Heart right ventricle (tissue), 16 donors: Measurements from ENCODE around the gene SMYD5. TPM values are rescaled to one million over a fixed set of nuclear protein-coding genes. Genes with fewer than 3 reads are reported as not detected.

Experiments
- ATAC-seq, 8 donors: fragments of 200-7000 bp; cut with Tn5 transposase; one replicate each; pipeline ENCODE4 v1.9.1; 2020; ENCODE audit warnings: mild to moderate bottlenecking in 8 of 8, moderate library complexity in 8 of 8, moderate number of reproducible peaks in 1 of 8
- DNase-seq, 2 donors: peaks; one replicate each; pipeline ENCODE4 v3.0.0-alpha.2; 2020
- H3K27ac ChIP-seq, 10 donors: fragments of 200-600 bp; sonication (generic) in 2 of 10; one replicate each; pipeline versions ENCODE4 v1.5.0 to v1.8.0; 2020 to 2022; ENCODE audit warnings: mild to moderate bottlenecking in 3 of 10
- H3K27me3 ChIP-seq, 7 donors: fragments of 200-600 bp; one replicate each; pipeline ENCODE4 v1.8.0; 2021 to 2022; ENCODE audit warnings: mild to moderate bottlenecking in 2 of 7
- H3K36me3 ChIP-seq, 9 donors: fragments of 200-600 bp; sonication (generic) in 1 of 9; one replicate each; pipeline versions ENCODE4 v1.5.0 to v1.8.0; 2020 to 2022; ENCODE audit warnings: mild to moderate bottlenecking in 2 of 9
- H3K4me1 ChIP-seq, 9 donors: fragments of 200-600 bp; sonication (generic) in 1 of 9; one replicate each; pipeline versions ENCODE4 v1.5.0 to v1.8.0; 2020 to 2022; ENCODE audit warnings: mild to moderate bottlenecking in 4 of 9
- H3K4me3 ChIP-seq, 10 donors: fragments of 200-600 bp; sonication (generic) in 2 of 10; one replicate each; pipeline versions ENCODE4 v1.5.0 to v1.8.0; 2020 to 2022; ENCODE audit warnings: mild to moderate bottlenecking in 7 of 10, moderate library complexity in 2 of 10
- H3K9me3 ChIP-seq, 11 donors: fragments of 200-600 bp in 10 of 11; sonication (generic) in 2 of 11; one replicate each; pipeline versions ENCODE4 v1.5.0 to v1.8.0; 2013 to 2022; ENCODE audit warnings: mild to moderate bottlenecking in 2 of 11, control low read depth in 1 of 11, moderate library complexity in 1 of 11
- WGBS, 2 donors: extraction: QIAGEN DNeasy Blood & Tissue Kit; methylation state at CpG; one replicate each; pipeline ENCODE4 v1.1.7; 2013; ENCODE audit warnings: inconsistent platforms in 1 of 2; 5-methylcytosine and 5-hydroxymethylcytosine counted together
- intact Hi-C, 10 donors: fragments of 100-400 bp; cut with DNase I; formaldehyde crosslinking; loops; one replicate each; pipeline versions ENCODE4 v1.11.1 to v1.14.2; 2022
- polyA plus RNA-seq, 2 donors: library from polyadenylated mRNA; stranded (reverse); fragments of 200-250 nt; gene quantifications; one replicate each; pipeline ENCODE4 v1.2.3, GENCODE V29; 2013
- total RNA-seq, 10 donors: library from RNA; stranded (reverse); fragmentation: NEBNext Ultra II Directional in 3 of 10; extraction: Animal tissue kit (Norgen Biotek cat#: 25700) in 3 of 10; gene quantifications; one replicate each; pipeline versions ENCODE4 v1.2.1 to v1.2.4, GENCODE V29; 2021 to 2023
- TF ChIP-seq, protein P1 (sequence below), 9 donors: fragments of 200-600 bp; sonication (generic) in 2 of 9; IDR thresholded peaks; one replicate each; pipeline versions ENCODE4 v1.5.0 to v1.8.0; 2021 to 2022; ENCODE audit warnings: antibody characterized with exemption in 9 of 9, mild to moderate bottlenecking in 5 of 9, moderate library complexity in 1 of 9
- donor health status: Arrhythmogenic right ventricular cardiomyopathy.
- donor health status: ischemic (EF 13 %, LVEDD 7.1; RV severe dilation, severe dysfunction).
- donor health status: healthy with polysubstance abuse.
- donor health status: DM: no; HTN: yes; CAD: no.
- donor health status: DM: no; HTN: no; CAD: no.
- donor health status: ischemic (EF 25% LVEDD 6.9; RV normal size, moderate dysfunction).
- donor health status: ischemic (EF 25% LVEDD 5.7; RV mildly dilated, moderate dysfunction).
- donor health status: healthy.
- donor health status: DM: yes; HTN: yes; CAD: no.
- donor health status: Ischemic cardiomyopathy.
- donor health status: ischemic (EF 35%, LVEDD 5.7; RV mildly dilated, moderate dysfunction).
- donor health status: nonischemic (EF 11% LVEDD 7.7; RV severe dilation, severe dysfunction).
- donor health status: DM: yes; HTN: yes; CAD: no.
- donor health status: PGD.
- donor health status: ischemic (EF 29% LVEDD 5.4; RV normal size, mild dysfunction).
- donor health status: nonischemic (EF 23%, LVEDD 6.1; RV moderate dilation, normal function).

SMYD5 gene
- total and polyA plus RNA-seq, 12 donors = 13.3 to 22.7 (median 17.5) TPM

DNA sequence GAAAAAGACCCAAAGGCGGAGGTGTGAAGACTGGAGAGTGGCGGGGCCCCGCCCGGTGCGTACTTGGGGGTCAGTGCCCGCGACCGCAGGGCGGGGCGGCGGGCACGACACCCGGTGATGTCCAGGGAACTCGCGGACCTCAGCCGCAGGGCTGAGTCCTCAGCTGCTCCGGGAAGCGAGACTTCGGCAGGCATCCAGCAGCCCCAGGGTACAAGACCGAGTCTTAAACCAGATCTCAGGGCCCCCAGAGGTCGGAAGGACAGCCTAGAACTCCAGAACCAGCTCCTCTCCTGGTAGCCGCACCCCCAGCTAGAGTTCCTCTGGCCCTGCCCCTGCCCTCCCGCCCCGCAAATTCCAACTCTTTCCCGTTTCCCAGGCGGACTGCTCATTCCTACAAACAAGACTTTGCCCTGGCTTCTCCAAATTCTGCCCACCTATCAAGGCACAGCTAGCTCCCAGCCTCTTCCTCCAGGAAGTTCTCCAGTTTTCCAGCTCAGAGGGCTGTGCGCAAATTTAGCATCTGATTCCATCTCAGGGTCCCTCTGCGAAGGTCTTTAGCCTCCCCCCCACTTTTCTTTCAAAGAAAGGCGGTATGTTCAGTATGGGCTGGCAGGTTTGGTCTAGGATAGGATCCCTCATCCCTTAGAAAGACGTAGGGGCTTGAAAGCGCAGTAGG, 37.7 kb upstream of the SMYD5 start:
- TF ChIP-seq, protein P1, sequence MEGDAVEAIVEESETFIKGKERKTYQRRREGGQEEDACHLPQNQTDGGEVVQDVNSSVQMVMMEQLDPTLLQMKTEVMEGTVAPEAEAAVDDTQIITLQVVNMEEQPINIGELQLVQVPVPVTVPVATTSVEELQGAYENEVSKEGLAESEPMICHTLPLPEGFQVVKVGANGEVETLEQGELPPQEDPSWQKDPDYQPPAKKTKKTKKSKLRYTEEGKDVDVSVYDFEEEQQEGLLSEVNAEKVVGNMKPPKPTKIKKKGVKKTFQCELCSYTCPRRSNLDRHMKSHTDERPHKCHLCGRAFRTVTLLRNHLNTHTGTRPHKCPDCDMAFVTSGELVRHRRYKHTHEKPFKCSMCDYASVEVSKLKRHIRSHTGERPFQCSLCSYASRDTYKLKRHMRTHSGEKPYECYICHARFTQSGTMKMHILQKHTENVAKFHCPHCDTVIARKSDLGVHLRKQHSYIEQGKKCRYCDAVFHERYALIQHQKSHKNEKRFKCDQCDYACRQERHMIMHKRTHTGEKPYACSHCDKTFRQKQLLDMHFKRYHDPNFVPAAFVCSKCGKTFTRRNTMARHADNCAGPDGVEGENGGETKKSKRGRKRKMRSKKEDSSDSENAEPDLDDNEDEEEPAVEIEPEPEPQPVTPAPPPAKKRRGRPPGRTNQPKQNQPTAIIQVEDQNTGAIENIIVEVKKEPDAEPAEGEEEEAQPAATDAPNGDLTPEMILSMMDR (IDR thresholded peaks at IDR 0.05) = no peak
- WGBS, 2 donors = 1 to 4% methylated on average over 31 of the region's 31 CpGs
- peak; percentile 18 to 22 for DNase-seq

DNA sequence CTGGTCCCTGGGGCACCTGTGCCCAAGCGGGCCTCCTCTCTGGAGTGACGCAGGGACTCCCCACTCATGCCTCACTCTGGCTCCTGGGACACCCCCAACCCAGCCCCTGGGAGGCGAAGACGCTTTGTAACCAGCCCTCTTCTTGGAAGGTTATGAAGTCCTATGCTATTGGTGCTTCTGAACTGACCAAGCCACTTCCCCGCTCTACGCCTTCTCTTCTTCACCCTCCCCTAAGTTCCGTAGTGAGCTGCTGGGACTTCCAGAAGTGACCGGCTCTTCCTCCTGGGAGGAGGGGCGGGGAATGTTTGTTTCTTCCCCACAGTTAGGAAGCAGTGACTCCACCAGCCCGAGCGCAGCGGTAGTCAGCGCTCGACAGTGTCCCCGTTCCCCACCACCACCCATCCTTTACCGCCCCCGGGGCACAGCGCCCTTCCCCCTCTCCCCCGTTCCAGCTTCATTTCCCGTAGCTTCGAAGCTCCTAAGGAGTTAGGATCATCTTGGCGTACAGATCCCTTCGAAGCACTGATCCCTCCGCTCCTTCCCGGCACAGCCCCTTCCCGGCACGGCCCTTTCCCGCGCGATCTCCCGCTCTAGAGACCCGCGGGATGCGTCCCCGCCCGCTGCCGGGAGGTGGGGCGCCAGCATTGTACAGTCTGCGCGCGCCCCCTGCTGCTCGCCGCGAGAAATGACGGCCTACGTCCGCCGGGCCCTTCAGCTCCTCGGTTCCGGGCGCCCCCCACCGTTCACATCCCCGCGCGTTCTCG, 37.0 kb upstream of the SMYD5 start:
- Histone ChIP-seq H3K36me3 (no peaks in the 10 kb centered on the region), H3K27ac (peak overlapping the region in 9 of 10 donors; percentile 71 to 89 (median 80)), H3K9me3 (no peaks in the 10 kb centered on the region), H3K27me3 (peaks cover 0 to 61% (median 27%) of the 10 kb centered on the region in 7 donors), H3K4me1 (peaks cover 4 to 31% (median 25%) of the 10 kb centered on the region in 9 donors), H3K4me3 (peak overlapping the region; percentile 26 to 75 (median 60))
- ATAC-seq = peak; percentile 92 to 96 (median 94)
- DNase-seq = peak; percentile 92
- WGBS, 2 donors = 1% methylated on average over 56 of the region's 56 CpGs
- TF ChIP-seq, protein P1 (IDR thresholded peaks at IDR 0.05) = peak; percentile 97 to 99 (median 98)
- intact Hi-C loops = loop anchor here in 7 of 10 donors (1.0 to 10.0 kb wide), 8 partner anchors 35 to 402 kb away; partner anchors contain the start of gene SMYD5 (in 1 of the 7)

More for the DNA sequence above, 37.7 kb upstream of the SMYD5 start:
- intact Hi-C loops = loop anchor here in 7 of 10 donors (2.0 to 10.0 kb wide), 6 partner anchors 36 to 402 kb away; partner anchors contain the start of gene SMYD5 (in 1 of the 7)
- Histone ChIP-seq H3K4me1 (peaks cover 4 to 31% (median 25%) of the 10 kb centered on the region in 9 donors), H3K27me3 (peaks cover 0 to 61% (median 27%) of the 10 kb centered on the region in 7 donors), H3K4me3 (peak overlapping the region; percentile 39 to 75 (median 60)), H3K36me3 (no peaks in the 10 kb centered on the region), H3K9me3 (no peaks in the 10 kb centered on the region), H3K27ac (peak overlapping the region in 9 of 10 donors; percentile 71 to 89 (median 80))
- ATAC-seq = peak in 7 of 8 donors; percentile 6 to 32 (median 14)

DNA sequence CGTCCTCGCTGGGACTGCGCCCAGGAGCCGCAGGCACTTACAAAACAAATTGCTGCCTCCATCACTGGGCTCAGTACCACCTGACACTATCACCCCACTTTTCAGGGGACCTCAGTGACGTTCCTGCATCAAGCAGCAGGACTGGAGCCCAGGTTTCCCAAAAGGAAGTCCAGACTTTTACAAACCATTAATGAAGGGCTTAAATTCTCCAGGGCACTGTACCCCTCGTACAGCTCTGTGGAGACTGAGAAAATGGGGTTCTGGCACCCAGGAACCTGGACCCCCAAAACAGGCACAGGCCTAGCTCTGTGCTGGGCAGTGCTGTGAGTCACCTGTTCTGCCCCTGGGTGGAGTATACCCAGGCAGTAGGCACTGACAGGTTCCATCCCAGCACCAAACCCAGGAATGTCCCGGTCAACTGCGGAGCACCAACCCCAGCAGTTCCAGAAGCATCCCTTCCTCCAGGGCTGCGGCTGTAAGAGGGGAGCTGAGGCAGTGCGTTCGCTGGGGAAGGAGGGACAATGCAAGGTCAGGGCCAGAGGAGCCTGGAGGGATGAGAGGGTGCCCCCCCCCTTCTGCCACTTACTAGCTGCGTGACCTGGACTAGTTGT, 36.3 kb upstream of the SMYD5 start:
- DNase-seq (no peak), ATAC-seq (peak in 2 of 8 donors; percentile 3 to 12)
- H3K4me3 ChIP-seq = peak overlapping the region in 8 of 10 donors; percentile 41 to 75 (median 62)
- H3K36me3 ChIP-seq = no peaks in the 10 kb centered on the region
- H3K27me3 ChIP-seq = peaks cover 0 to 61% (median 27%) of the 10 kb centered on the region in 7 donors
- no peak overlapping the region for H3K27ac ChIP-seq
- H3K9me3 ChIP-seq = no peaks in the 10 kb centered on the region
- 17 to 18% methylated on average over 12 of the region's 12 CpGs for WGBS, 2 donors
- intact Hi-C loops = loop anchor here in 7 of 10 donors (1.0 to 10.0 kb wide), 8 partner anchors 35 to 403 kb away; partner anchors contain the start of gene SMYD5 (in 1 of the 7)
- peaks cover 4 to 31% (median 25%) of the 10 kb centered on the region in 9 donors for H3K4me1 ChIP-seq
- TF ChIP-seq, protein P1 (IDR thresholded peaks at IDR 0.05) = peak in 6 of 9 donors; percentile 3 to 36 (median 11)

DNA sequence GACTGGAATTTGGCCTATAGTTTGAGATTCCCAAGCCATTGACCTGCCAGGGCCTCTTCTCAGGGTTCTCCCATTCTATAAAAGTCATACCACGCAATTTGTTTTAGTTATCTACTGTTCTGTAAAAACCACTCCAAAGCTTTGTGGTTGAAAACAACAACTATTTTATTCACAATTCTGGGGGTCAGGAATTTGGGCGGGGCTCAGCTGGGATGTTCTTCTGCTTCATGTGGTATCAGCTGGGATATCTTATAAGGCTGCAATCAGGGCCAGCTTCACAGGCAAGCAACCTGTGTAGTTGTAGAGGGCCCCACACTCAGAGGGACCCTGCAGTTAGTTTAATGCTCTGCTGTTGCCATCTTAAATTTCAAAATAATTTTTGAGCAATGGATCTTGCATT, 28.1 kb upstream of the SMYD5 start:
- DNase-seq (no peak), ATAC-seq (no peak)
- H3K4me1 ChIP-seq = no peaks in the 10 kb centered on the region
- peaks cover 0 to 26% (median 7%) of the 10 kb centered on the region in 7 donors for H3K27me3 ChIP-seq
- whole genome bisulfite sequencing, 2 donors = 89 to 96% methylated on average over 2 of the region's 2 CpGs
- peaks cover 0 to 10% (median 3%) of the 10 kb centered on the region in 11 donors for H3K9me3 ChIP-seq
- TF ChIP-seq, protein P1 (IDR thresholded peaks at IDR 0.05) = no peak
- intact Hi-C loops = no loop called here
- H3K27ac ChIP-seq = no peak overlapping the region
- H3K4me3 ChIP-seq = no peak overlapping the region
- H3K36me3 ChIP-seq = no peaks in the 10 kb centered on the region
